UCSD-AML1 (cell line): ENCODE data around the gene GPC1.

ENCODE experiments used
- DNase-seq: peaks from one replicate; lab custom pipeline; 2025; ENCODE audit not compliant: unreplicated experiment; lab: John Stamatoyannopoulos, UW

GPC1 gene

DNA sequence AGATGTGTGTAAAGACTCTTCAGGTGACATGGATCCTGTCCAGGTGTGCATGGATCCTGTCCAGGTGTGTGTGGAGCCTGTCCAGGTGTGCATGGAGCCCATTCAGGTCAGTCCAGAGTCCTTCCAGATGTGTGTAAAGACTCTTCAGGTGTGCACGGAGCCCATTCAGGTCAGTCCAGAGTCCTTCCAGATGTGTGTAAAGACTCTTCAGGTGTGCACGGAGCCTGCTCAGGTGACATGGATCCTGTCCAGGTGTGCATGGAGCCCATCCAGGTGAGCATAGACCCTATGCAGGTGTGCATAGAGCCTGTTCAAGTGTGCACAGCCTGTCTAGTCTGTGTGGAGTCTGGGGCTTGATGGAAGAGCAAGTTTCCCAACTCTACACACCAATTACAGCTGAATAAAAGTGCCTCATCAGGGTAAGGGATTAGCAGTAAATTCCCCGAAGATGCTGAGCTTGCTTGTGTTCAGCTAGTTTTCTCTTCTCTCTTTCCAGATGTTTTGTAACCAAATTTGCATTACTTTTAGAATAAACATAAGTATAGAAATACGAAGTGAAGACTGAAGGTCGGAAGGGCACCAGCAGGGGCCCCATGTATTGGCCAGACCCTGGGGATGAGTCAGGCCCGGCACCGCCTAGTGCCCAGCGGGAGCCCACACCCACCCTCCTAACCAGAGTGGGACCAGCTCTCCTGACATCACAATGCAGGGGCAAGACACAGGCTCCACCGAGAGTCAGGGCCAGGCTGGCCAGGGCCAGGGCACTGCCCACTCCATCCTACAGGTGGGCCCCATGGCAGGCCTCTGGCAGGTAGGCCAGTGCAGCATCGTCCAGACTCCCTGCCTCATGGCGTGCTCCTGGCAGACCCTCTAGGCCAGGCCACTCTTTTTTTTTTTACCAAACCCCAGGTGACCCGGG, 38.6 kb upstream of the GPC1 start:
- no peak for DNase-seq

DNA sequence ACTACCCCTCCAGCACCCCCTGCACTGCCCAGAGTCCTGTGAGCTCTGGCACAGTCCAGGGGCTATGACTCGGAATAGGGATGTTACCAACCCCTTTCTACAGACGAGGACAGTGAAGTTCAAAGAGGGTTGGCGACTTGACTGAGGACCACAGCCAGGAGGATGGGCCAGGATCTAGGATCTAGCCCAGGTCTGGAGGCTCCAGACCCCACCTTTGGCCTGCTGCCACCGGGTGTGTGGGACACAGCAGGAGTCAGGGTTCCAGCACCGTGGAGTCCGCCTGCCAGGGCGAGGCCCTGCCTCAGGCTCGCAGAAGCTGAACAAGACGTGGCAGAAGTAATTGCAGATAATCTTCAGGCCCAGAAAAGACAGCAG, 37.9 kb upstream of the GPC1 start:
- DNase-seq: no peak

DNA sequence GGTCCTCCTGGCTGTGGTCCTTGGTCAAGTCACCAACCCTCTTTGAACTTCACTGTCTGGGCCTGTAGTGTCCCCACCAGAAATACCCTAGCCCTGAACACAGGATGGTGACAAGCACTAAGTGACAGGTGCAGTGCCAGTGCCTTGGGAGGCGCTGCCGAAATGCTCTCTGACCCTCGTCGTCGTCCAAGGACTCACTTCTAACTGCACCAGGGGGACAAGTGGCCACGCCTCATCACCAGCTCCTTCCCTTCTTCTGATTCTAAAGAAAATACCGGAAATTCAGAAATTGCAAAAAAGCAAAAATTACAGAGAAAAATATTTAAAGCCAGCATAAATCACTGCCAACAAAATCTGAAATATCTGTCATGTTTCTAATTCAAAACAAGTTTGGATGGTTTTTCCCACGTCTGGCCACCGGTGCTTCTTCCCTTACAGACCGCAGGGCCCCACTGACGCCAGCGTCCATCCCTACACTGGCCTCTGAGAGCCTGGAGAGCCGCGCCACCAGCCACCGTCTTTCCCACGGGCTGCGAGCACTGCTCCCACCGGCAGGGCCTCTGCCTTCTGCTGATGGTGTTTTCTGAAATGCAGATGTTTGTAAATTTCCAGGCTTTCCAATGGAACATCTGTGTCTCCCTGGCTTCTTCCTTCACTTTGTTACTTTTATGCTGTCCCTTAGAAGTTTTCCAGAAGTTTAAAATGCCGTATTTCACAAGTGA, 37.4 kb upstream of the GPC1 start:
- no peak for DNase-seq

DNA sequence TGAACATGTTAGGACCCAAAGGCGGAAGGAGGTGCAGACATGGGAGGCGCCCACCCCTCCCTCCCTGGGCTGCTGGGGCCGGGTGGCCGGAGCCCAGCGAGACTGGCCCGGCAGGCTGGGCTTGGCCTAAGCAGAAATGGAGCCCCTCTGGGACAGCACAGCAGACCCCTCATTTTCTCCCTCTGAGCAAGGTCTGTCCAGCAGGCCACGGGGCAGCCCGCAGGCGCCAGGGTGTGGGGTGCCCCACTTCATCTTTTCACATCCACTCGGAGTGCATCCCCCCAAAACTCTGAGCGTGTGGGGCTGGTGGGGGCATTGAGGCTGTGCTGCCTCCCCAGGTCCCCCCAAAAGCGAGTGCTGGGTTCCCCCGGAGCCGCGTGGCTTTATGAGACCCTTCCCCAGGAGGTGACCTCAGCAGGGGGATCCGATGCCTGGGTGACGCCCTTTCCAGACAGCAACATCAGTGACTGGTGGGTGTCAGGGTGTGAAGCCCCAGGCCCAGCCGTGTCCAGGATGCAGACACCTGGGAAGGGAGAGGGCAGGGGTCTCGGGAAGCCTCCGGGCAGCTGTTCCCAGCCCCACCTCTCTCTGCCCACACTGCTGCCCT, 36.7 kb upstream of the GPC1 start:
- no peak for DNase-seq

DNA sequence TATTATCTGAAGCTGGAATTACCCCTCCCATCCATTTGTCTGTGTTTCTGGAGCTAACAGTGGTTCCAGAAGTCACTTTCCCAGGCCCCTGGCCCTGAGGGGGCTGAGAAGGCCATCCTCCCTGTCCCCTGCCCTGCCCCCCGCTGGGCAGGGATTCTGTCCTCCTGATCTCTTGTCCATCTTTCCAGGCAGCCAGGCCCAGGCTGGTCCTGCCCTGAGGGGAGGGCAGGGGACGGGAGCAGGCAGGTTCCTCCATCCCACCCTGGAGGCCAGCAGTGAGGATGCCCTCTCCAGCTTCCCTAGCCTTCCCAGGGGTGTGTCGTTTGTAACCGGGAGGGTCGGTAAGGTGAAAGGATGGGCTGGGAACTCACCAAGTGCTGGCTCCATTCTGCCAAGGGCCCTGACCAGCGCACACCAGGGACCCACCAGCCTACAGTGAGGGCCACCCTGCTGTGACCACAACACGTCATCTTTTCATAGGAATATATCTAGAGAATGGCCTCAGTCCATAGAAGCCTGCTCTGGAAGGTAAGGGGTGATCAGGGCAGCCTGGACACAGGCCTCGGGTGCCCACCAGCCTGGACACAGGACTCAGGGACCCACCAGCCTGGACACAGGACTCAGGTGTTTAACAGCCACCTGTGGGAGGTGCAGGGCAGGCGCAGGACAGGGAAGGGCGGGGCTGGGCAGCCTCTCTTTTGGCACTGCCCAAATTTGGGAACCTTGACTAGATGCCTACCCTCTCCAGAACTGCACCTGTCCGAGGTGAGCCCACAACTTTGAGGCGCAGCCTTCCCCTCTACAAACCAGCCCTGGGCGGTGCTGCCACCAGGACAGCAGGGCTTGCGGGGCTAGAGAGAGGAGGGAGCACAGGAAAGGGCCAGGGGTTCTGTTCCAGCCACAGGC, 35.8 kb upstream of the GPC1 start:
- DNase-seq: no peak

DNA sequence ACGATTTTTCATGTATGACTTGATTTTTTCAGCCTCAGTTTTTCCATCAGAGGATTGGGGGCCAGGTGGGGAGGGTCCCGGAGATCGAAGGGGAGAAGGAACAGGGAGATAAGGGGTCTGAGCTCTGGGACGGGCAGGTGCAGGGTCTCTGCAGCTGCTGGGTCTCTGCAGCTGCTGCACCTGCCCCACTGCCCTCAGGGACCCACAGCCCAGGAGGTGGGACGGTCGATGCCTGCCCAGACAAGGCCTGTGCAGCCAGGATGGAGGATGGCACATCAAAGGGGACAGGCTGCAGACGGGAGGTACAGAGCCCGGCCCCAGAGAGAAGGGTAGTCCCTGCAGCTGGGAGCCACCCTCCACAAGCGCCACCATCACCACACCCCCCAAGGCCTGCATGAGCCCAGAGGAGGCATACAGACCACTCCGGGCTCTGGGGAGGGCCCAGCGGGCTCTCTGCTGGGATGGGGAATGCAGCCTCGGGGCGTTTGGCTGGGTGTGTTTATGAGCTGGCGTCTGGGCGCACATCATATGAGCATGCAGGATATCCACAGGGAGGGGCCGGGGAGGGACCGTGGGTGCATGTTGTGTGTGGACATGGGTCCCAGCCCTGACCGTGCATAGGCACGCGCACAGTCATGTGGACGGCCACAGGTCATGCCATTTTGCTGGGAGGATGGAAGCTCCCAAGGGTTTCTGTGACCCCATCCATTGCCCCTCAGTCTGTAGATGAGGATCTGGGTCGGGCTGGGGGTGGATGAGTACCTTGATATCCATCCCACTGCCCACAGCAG, 34.9 kb upstream of the GPC1 start:
- no peak for DNase-seq

DNA sequence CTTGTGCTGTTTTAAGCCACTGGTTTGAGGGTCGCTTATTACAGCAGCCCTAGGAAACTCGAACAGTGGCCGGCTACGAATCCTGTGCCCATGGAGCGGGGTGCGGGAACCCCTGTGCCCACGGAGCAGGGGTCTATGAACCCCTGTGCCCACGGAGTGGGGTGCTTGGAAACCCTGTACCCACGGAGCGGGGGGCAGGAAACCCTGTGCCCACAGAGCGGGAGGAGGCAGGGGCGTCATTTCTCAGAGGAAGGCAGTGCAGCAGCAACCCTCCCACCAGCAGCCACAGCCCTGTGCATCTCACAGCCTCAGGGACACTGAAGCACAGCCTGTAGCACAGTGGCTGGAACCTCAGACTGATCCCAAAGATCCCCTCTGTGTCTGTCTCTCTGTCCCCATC, 34.2 kb upstream of the GPC1 start:
- no peak for DNase-seq

DNA sequence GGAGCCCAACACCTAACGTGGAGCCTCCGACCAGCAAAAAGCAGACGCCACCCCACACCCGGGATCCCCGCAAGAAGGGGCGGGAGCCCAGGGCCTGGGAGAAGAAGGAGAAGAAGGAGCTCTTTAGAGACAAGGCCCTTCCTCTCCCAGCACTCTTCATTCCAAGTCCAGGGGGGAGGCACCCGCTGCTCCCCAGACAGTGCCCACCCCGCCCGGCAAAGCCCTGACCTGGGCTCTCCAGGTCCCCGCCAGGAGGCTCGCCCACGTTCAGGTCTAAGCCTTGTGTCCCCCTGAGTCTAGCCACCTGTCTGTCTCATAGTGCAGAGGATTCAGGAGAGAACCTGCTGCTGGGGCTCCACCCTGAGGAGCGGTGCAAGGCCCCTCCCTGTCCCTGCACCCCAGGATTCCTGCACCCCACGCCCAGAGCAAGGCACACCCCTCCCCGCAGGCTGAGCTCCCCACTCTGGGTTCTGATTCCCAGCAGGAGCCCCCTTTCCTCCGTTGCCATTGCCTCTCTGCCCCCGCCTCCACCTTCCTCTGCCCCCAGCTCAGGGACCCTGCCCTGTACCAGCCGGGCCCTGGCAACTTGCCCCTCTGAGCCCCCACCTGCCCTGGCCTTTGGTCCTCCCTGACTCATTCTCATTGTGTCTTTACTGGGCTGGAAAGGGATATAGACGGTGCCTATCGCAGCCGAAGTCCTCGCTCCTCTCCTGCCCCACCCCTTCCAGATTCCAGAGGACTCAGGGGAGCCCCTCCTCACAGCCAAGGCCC, 33.5 kb upstream of the GPC1 start:
- no peak for DNase-seq

DNA sequence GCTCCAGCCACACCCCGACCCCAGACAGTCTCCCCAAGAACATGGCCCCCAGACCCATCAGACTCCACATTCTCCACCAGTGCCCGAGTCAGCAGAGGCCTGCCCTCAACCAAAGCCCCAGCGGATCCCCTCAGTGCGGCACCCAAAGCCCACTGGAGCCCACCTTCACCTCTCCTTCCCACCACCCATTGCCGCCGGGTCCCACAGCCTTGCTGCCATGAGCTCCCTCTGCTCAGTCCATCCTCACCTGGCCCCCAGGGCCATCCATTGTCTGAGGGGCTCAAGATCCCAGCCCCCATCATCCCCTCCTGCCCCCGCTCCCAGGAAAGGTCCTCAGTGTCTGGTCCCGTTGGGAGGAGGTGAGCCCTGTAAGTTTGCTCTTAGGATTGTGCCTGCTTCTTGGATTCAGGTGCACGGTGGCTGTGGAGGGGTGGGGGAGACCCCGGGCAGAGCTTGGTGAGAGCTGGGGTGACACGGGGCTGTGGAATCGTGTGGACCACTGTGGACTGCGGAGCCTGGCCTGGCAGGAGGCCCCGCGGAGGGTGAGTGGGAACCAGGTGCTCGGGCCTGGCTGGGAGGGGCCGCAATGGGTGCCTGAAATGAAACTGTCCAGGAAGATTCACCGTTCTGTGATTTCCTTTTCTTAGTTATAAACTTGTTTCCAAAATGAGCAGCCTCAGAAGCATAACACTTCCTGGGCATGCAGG, 32.7 kb upstream of the GPC1 start:
- DNase-seq: no peak

DNA sequence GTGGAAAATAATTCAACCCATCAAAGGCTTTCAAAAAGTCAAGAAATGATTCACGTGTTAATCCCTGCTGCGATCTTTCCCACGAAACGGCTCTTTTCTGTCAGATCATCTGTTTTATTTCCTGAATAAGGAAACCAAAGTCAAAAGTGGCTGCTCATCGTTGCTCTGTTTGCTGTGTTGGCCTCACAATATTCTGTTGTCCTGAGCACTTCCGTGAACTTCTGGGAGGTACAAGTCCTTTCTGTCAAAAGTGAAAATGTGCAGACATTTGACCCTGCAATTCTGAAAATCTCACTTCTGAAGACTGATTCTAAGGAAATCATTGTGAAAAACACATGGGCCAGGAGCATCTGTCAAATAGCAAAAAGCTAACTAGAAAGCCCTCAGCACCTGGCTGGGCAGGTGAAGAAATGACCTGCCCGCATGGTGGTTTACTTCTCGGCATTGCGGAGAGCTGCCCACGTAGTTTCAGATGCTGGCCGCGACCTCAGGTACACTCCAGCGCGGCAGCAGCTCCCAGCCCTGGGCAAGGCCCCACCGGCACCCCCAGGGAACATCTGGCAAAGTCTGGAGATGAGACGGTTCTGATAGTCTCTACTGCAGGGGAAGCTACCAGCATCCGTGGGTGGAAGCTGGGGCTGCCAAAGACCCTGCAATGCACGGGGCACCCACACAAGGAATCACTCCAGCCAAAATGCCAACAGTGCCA, 31.9 kb upstream of the GPC1 start:
- no peak for DNase-seq

DNA sequence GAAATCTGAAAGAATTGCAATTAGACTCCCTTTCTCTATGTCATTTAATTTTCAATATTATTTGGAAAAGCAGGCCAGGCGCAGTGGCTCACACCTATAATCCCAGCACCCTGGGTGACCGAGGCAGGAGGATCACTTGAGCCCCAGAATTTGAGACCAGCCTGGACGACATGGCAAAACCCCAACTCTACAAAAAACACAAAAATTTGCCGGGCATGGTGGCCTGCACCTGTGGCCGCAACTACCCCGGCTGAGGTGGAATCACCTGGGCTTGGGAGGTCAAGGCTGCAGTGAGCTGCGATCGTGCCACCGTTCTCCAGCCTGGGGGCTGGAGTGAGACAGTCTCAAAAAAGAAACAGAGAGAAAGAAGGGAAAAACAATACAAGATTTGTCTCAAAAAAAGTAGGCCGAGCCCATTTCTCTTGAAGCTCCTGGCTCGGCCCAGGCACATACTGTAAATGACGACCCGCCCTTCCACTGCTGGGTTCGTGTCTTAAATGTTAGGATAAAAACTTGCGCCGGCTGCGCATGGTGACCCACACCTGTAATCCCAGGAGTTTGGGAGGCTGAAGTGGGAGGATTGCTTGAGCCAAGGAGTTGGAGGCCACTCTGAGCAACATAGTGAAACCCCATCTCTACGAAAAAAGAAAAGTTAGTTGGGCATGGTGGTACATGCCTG, 31.1 kb upstream of the GPC1 start:
- no peak for DNase-seq

DNA sequence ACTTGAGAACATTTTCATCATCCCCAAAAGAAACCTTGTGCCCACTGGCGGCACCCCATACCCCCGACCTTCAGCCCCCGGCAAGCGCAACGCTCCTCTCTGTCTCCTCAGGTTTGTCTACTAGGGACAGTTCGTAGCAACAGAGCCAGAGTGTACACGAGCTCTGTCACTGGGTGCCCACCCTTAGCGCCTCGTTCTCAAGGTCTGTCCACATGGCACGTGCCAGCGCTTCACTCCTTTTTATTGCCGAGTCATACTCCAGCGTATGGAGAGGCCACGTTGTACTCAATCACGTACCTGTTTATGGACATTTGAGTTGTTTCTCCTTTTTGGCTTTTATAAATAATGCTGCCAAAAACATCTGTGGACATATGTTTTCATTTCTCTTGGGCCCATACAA, 30.3 kb upstream of the GPC1 start:
- DNase-seq: no peak

DNA sequence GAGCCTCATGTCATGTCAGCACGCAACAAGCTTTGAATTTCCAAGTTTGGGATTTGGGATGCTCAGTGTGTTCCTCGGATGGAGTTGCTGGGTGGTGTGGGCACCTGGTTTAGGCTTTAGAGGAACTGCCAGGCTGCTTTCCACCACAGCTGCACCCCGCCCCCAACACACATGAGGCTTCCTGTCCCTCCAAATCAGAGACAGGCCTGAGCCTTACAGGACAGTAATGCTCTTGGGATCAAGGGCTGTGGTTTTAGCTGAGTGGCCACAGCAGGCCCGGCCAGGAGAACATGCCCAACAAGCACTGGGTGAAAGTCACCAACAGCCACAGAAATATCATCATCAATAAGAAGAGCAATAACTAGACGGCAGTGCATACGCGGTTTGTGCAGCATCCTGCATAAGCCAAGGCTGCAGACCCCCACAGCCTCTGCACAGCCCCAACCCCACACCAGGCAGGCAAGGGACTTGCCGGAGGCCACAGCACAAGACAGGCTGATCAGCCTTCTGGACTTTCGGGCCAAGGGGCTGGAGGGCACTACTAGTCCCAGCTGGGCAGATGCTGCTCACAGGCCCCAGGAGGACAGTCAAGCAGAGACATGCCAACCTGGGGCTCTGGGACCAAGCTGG, 29.7 kb upstream of the GPC1 start:
- no peak for DNase-seq

DNA sequence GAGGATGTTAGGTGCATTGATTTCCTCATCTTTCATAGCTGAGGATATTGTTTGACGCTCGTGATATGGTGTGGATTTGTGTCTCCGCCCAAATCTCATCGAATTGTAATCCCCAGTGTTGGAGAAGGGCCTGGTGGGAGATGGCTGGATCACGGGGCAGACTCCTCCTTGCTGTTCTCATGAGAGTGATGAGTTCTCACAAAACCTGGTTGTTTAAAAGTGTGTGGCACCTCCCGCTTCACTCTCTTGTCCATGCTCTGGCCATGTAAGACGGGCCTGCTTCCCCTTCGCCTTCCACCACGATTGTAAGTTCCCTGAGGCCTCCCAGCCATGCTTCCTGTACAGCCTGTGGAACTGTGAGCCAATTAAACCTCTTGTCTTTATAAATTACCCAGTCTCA, 28.4 kb upstream of the GPC1 start:
- DNase-seq: no peak

DNA sequence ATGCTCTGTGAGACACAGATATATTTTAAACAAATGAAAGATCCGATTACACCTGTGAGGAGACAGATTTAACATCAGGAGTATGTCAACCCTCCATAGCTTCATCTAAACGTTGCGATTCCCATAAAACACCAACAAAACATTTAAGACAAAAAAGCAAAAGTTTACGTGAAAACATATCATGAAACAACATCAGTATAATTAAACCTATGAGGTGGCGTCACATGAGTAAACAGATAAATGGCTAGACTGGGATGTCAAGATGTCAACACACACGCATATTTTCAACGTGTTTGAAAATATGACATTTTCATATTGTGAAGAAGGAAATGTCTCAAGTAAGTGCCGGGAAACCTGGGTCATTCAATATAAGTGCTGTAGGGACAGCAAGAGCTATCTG, 25.5 kb upstream of the GPC1 start:
- no peak for DNase-seq

DNA sequence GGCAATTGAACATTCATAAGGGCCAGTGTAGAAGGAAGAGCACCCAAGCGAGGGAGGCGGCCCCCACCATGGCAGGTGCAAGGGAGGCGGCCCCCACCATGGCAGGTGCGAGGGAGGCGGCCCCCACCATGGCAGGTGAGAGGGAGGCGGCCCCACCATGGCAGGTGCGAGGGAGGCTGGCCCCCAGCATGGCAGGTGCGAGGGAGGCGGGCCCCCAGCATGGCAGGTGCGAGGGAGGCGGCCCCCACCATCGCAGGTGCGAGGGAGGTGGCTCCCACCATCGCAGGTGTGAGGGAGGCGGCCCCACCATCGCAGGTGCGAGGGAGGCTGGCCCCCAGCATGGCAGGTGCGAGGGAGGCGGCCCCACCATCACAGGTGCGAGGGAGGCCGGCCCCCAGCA, 24.7 kb upstream of the GPC1 start:
- DNase-seq: no peak
